SU-DHL-6 (cell line): Measurements from ENCODE around the gene LARP4B.

Source experiments
- H2AFZ ChIP-seq: fragments of 200-600 bp; sonication (generic); 2 replicates; pipeline ENCODE4 v1.6.1; 2014; ENCODE audit warnings: low read depth, mild to moderate bottlenecking, moderate library complexity, mixed read lengths, antibody characterized with exemption, low read length; ENCODE audit not compliant: severe bottlenecking
- H3F3A ChIP-seq: fragments of 200-600 bp; shearing (Covaris generic); 2 replicates; pipeline ENCODE4 v1.6.0; 2016; ENCODE audit warnings: antibody characterized with exemption, mild to moderate bottlenecking; ENCODE audit not compliant: insufficient read depth
- H3K27ac ChIP-seq: fragments of 200-600 bp; sonication (generic); 2 replicates; pipeline ENCODE4 v1.5.1; 2016; ENCODE audit warnings: low read depth, mild to moderate bottlenecking, low read length, moderate library complexity, mixed read lengths
- H3K27me3 ChIP-seq: fragments of 200-600 bp; sonication (generic), shearing (Covaris generic); 2 replicates; pipeline ENCODE4 v1.6.0; 2014; ENCODE audit warnings: mild to moderate bottlenecking, low read length
- H3K36me3 ChIP-seq: fragments of 200-600 bp; sonication (generic); 2 replicates; pipeline ENCODE4 v1.6.1; 2014; ENCODE audit warnings: mild to moderate bottlenecking, low read length, mixed read lengths
- H3K4me2 ChIP-seq: fragments of 300-600, 200-600 bp; shearing (Covaris generic), sonication (generic); 2 replicates; pipeline ENCODE4 v1.6.0; 2014; ENCODE audit warnings: low read length, low read depth, mild to moderate bottlenecking; ENCODE audit not compliant: poor library complexity, severe bottlenecking
- H3K4me3 ChIP-seq: fragments of 200-600 bp; sonication (generic); 2 replicates; pipeline ENCODE4 v1.5.1; 2014; ENCODE audit warnings: antibody characterized with exemption, low read length, mild to moderate bottlenecking, mixed read lengths; ENCODE audit not compliant: insufficient read depth, poor library complexity, severe bottlenecking
- H3K79me2 ChIP-seq: fragments of 200-600 bp; sonication (generic); 2 replicates; pipeline ENCODE4 v1.6.1; 2014; ENCODE audit warnings: mild to moderate bottlenecking, low read length, moderate library complexity; ENCODE audit not compliant: insufficient read depth
- H3K9ac ChIP-seq: fragments of 200-600 bp; sonication (generic); 2 replicates; pipeline ENCODE4 v1.7.0; 2014; ENCODE audit warnings: mild to moderate bottlenecking, low read length
- H3K9me2 ChIP-seq: fragments of 200-600 bp; sonication (generic); replicated peaks from 2 replicates; pipeline ENCODE4 v1.6.1; 2014; ENCODE audit warnings: low read length; ENCODE audit not compliant: insufficient read depth
- H3K9me3 ChIP-seq: fragments of 200-600 bp; sonication (generic); 2 replicates; pipeline ENCODE4 v1.6.1; 2014; ENCODE audit warnings: low read length, mixed read lengths; ENCODE audit not compliant: insufficient read depth
- H4K20me1 ChIP-seq: fragments of 200-600 bp; sonication (generic); 2 replicates; pipeline ENCODE4 v1.6.1; 2014; ENCODE audit warnings: low read depth, mild to moderate bottlenecking, antibody characterized with exemption, low read length, moderate library complexity, mixed read lengths
- EZH2phosphoT487 ChIP-seq: fragments of 200-600 bp; sonication (generic), shearing (Covaris generic); conservative IDR thresholded peaks from 2 replicates; pipeline ENCODE4 v1.6.1; 2018; ENCODE audit warnings: mild to moderate bottlenecking, antibody characterized with exemption, low read length, moderate library complexity, mixed read lengths
- TF ChIP-seq, protein P1 (sequence below): fragments of 200-600 bp; sonication (generic); IDR thresholded peaks from one replicate; pipeline ENCODE4 v1.5.1; 2017; ENCODE audit warnings: antibody characterized with exemption, mild to moderate bottlenecking, low read length, moderate library complexity; ENCODE audit not compliant: insufficient read depth, poor library complexity, severe bottlenecking

Gene LARP4B

DNA sequence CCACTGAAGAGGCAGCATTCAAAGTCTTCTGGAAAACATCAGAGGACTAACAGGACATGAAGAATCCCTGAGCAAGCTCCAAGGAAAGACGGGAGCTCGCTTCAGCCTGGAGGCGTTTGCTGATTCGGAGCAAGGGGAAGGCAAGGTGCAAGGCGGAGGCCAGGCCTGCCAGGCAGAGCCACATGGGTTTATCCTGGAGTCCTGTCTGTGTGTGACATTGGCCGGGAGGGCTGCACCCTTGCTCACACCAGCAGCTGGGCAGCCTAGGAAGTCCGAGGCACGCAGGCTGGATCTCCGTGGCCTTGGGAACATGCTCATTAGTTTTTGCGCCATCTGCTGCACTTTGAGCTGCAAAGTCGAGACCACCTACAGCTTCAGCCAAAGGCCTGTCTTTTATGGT lies 22.3 kb upstream of the LARP4B start:
- H3K4me2 ChIP-seq: no peak overlapping the region
- no peak overlapping the region for H2AFZ ChIP-seq
- H3K9me2 ChIP-seq: no peaks in the 10 kb centered on the region
- H3K27ac ChIP-seq: no peak overlapping the region
- H3K9me3 ChIP-seq: no peaks in the 10 kb centered on the region
- H3K27me3 ChIP-seq: no peaks in the 10 kb centered on the region
- no peak overlapping the region for H3K4me3 ChIP-seq
- H4K20me1 ChIP-seq: no peaks in the 10 kb centered on the region
- no peaks in the 10 kb centered on the region for H3F3A ChIP-seq
- no peaks in the 10 kb centered on the region for H3K36me3 ChIP-seq
- TF ChIP-seq, protein P1, sequence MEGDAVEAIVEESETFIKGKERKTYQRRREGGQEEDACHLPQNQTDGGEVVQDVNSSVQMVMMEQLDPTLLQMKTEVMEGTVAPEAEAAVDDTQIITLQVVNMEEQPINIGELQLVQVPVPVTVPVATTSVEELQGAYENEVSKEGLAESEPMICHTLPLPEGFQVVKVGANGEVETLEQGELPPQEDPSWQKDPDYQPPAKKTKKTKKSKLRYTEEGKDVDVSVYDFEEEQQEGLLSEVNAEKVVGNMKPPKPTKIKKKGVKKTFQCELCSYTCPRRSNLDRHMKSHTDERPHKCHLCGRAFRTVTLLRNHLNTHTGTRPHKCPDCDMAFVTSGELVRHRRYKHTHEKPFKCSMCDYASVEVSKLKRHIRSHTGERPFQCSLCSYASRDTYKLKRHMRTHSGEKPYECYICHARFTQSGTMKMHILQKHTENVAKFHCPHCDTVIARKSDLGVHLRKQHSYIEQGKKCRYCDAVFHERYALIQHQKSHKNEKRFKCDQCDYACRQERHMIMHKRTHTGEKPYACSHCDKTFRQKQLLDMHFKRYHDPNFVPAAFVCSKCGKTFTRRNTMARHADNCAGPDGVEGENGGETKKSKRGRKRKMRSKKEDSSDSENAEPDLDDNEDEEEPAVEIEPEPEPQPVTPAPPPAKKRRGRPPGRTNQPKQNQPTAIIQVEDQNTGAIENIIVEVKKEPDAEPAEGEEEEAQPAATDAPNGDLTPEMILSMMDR: no peak
- TF ChIP-seq EZH2phosphoT487: no peak
- no peaks in the 10 kb centered on the region for H3K79me2 ChIP-seq
- H3K9ac ChIP-seq: no peak overlapping the region

DNA sequence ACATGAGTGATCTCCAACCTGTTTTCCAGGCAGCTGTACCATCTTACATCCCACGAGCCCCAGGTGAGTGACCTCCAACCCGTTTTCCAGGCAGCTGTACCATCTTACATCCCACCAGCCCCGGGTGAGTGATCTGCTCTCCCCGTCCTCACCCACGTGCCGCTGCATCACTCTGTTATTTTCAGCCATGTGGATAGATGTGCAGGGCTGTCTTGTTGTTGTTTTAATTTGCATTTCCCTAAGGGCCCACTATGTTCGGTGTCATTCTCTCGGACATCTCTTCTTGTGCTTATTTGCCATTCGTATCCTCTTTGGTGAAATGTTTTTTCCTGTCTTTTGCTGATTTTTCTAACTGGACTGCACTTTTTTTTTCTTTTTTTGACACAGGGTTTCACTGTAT lies 17.9 kb upstream of the LARP4B start:
- Histone ChIP-seq H3K4me2 (no peak overlapping the region), H2AFZ (no peak overlapping the region), H3K9ac (no peak overlapping the region), H3K27ac (no peak overlapping the region), H3K27me3 (peaks cover 3% of the 10 kb centered on the region; the same call in 1 of the 2 replicates), H3K9me2 (no peaks in the 10 kb centered on the region), H3K36me3 (no peaks in the 10 kb centered on the region), H3K9me3 (no peaks in the 10 kb centered on the region), H3K79me2 (no peaks in the 10 kb centered on the region), H4K20me1 (no peaks in the 10 kb centered on the region), H3F3A (no peaks in the 10 kb centered on the region), H3K4me3 (no peak overlapping the region)
- TF ChIP-seq, protein P1: no peak
- TF ChIP-seq EZH2phosphoT487: no peak

DNA sequence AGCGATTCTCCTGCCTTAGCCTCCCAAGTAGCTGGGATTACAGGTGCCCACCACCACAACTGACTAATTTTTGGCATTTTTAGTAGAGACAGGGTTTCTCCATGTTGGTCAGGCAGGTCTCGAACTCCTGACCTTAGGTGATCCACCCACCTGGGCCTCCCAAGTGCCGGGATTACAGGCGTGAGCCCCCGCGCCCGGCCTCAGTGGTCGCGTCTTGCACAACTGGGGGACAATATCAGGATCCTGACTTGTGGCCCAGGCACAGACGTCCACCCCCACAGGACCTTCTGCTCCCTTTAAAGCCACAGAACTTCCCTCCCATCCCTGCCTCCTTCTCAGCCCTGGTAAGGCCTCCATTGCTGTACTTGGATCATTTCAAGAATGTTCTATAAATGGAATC lies 16.8 kb upstream of the LARP4B start:
- Histone ChIP-seq H3K79me2 (no peaks in the 10 kb centered on the region), H3F3A (no peaks in the 10 kb centered on the region), H3K9me3 (no peaks in the 10 kb centered on the region), H2AFZ (no peak overlapping the region), H3K36me3 (no peaks in the 10 kb centered on the region), H3K27me3 (peaks cover 3% of the 10 kb centered on the region; the same call in 1 of the 2 replicates), H3K4me2 (no peak overlapping the region), H3K9me2 (no peaks in the 10 kb centered on the region), H4K20me1 (no peaks in the 10 kb centered on the region), H3K4me3 (no peak overlapping the region), H3K9ac (no peak overlapping the region), H3K27ac (no peak overlapping the region)
- TF ChIP-seq EZH2phosphoT487: no peak
- TF ChIP-seq, protein P1: no peak
